Skeletal muscle cell (primary cell): ENCODE measurements around the gene CAPN7.

Experiments
- DNase-seq: peaks from one replicate; pipeline ENCODE4 v3.0.0-alpha.2; 2010; ENCODE audit warnings: low read depth
- H3K4me3 ChIP-seq: 2 replicates; pipeline ENCODE4 v1.5.1; 2011; ENCODE audit warnings: low read depth, mild to moderate bottlenecking, control low read depth, low read length, moderate library complexity

Gene CAPN7

GRCh38 chr3:15269091-15269989 is 63.3 kb downstream of the CAPN7 start:
- peak; percentile 90 for DNase-seq
- H3K4me3 ChIP-seq: no peak overlapping the region

GRCh38 chr3:15271030-15271429 is 65.0 kb downstream of the CAPN7 start:
- no peak overlapping the region for H3K4me3 ChIP-seq
- no peak for DNase-seq

DNA sequence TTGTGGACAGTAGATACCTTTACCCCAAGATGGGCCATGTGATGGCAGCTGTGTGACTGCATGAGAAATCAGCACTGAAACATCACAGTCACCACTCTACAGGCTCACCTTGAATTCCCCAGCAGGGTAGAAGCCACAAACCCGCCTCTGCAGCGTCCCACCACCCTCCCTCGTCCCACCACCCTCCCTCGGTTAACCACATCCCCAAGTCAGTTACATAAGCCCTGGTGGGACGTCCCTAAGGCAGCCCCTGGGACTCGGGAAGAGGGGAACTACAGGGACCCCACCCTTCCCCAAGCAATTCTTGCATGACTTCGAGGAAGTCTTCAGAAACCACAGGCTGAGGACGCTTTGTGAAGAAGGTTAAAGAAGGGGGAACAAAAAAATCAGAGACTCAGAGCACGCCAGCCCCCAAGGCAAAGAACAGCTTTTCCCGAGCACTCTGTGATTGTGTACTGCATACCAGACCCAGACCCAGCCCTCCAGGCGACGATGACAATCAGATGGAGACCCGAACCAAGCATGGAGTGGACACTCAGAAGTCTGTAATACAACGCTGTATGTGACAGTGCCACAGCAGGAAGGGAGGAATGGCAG is 65.8 kb downstream of the CAPN7 start:
- DNase-seq: no peak
- no peak overlapping the region for H3K4me3 ChIP-seq

- no peak overlapping the region for H3K4me3 ChIP-seq
- no peak for DNase-seq
These were observed 66.6 kb downstream of the CAPN7 start for GRCh38 chr3:15272426-15273196.

- H3K4me3 ChIP-seq: no peak overlapping the region
- no peak for DNase-seq
These were observed 67.2 kb downstream of the CAPN7 start for GRCh38 chr3:15273227-15273626.

GRCh38 chr3:15276028-15276724 is 70.1 kb downstream of the CAPN7 start:
- H3K4me3 ChIP-seq: no peak overlapping the region

DNA sequence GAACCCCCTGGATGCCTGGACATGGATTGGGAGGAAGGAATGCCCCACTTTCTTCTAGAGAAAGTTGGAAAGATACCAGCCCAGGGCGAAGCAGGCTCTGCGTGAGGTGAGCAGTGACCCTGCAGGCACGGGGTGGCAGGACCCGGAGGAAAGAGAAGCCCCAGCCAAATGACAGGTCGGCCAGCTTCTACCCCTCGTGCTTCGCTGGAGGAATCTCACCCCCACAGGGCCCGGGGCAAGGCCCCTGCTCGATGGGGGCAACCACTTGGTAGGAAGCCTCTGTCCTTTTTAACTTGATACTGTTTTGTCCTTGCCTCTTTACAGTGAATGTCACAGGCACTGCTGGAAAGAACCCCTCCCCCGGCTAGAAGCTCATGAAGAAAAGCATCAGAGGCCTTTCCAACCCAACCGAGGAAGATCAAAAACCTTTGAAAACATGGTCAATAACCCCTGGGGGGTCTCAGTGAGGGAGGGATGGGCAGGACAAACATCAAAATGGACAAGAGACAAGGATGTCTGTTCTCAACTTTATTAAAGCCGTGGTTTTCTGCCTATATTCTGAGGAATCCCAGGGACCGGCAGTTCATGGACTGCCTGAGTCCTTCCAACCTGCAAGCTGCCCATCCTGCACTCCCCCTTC is 71.9 kb downstream of the CAPN7 start:
- no peak overlapping the region for H3K4me3 ChIP-seq
- DNase-seq: no peak

More at GRCh38 chr3:15276028-15276724, 70.1 kb downstream of the CAPN7 start:
- DNase-seq: no peak

GRCh38 chr3:15279205-15279604 is 73.2 kb downstream of the CAPN7 start:
- DNase-seq: no peak

GRCh38 chr3:15279671-15280402 is 73.8 kb downstream of the CAPN7 start:
- H3K4me3 ChIP-seq: no peak overlapping the region
- no peak for DNase-seq

More at GRCh38 chr3:15279205-15279604, 73.2 kb downstream of the CAPN7 start:
- H3K4me3 ChIP-seq: no peak overlapping the region

GRCh38 chr3:15280853-15281532 is 74.9 kb downstream of the CAPN7 start:
- no peak overlapping the region for H3K4me3 ChIP-seq
- no peak for DNase-seq

DNA sequence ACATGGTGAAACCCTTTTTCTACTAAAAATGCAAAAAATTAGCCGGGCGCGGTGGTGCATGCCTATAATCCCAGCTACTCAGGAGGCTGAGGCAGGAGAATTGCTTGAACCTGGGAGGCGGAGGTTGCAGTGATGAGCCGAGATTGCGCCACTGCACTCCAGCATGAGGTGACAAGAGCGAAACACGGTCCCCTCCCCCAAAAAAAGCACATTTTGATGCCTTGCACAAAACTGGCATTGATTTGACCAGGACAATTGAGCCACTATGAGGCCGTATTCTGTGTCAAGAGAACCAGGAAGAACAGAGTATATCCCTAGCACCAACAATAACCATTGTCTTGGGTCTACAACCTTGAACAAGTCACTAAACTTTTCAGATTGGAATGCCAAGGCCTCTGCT is 75.8 kb downstream of the CAPN7 start:
- H3K4me3 ChIP-seq: no peak overlapping the region
- DNase-seq: no peak

DNA sequence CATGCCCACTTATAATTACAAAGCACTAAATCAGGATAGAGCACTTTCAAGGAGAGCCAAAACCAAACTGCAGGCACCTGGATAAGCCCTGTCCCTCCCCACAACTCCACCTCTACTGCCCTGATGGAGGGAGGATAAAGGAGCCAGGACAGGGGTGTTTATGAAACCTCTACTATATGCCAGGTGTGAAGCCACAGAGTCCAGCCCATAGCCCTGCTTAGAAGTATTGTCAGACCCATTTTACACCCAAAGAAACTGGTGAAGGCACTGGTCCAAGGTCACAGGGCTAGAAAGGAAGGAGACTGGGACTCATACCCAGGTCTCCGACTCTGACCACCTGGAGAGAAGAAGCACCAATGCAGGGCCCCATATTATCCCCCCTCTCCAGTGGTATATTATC is 77.7 kb downstream of the CAPN7 start:
- H3K4me3 ChIP-seq: no peak overlapping the region
- DNase-seq: no peak

- no peak overlapping the region for H3K4me3 ChIP-seq
- DNase-seq: no peak
These were observed 78.3 kb downstream of the CAPN7 start for GRCh38 chr3:15284121-15284889.

DNA sequence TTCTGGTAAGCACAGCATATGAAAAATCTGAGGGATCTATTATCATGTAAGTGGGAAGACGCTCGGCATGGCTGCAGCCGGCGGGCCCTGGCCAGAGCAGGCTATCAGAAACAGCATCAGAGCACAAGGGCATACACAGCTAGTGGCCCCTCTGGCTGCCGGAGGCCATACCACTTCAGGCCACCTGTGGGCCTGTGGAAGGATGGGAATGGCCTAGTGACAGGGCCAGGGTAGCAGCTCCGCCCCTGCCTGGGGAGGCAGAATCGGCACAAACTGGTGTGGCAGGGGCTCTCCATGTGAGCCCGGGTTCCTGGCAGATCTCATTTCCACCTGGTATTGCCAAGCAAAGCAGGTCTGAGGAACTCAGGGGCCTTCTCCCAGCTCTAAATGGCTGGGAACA is 80.0 kb downstream of the CAPN7 start:
- no peak for DNase-seq
- H3K4me3 ChIP-seq: no peak overlapping the region

- H3K4me3 ChIP-seq: no peak overlapping the region
- DNase-seq: peak; percentile 93
These were observed 81.7 kb downstream of the CAPN7 start for GRCh38 chr3:15287565-15288330.

GRCh38 chr3:15288331-15289035 is 82.4 kb downstream of the CAPN7 start:
- DNase-seq: no peak
- H3K4me3 ChIP-seq: no peak overlapping the region
